Occipital lobe (tissue), 2 donors: Measurements from ENCODE around the gene OR2AK2. TPM values are rescaled to one million over a fixed set of nuclear protein-coding genes. Genes with fewer than 3 reads are reported as not detected.

Source experiments
- small RNA-seq: library from RNA; depleted of rRNA; stranded (forward); fragments of <200 nt; gene quantifications from one replicate; pipeline ENCODE3, GENCODE V24; 2014
- total RNA-seq: library from RNA; depleted of rRNA; stranded (reverse); fragments of >200 nt; gene quantifications from one replicate; pipeline ENCODE4 v1.2.3, GENCODE V29; 2014

The OR2AK2 gene
- total RNA-seq, 1 donor from 2014 or later = 0.78 TPM

Small RNAs within 50 kb of the gene (small RNA-seq; reads per million reads assigned to genes)
- gene RF00019 = not detected

Other genes with a start within 250 kb of the OR2AK2 start
- gene OR6F1, start 248.6 kb upstream of the OR2AK2 start, total RNA-seq = not detected
- not detected for gene OR14K1, start 226.6 kb upstream of the OR2AK2 start, total RNA-seq
- gene OR14A2, start 217.1 kb upstream of the OR2AK2 start, total RNA-seq = not detected
- not detected for gene OR1C1, start 204.7 kb upstream of the OR2AK2 start, total RNA-seq
- not detected for gene OR14A16, start 141.1 kb upstream of the OR2AK2 start, total RNA-seq
- not detected for gene OR11L1, start 123.3 kb upstream of the OR2AK2 start, total RNA-seq
- 3.1 TPM for gene TRIM58, start 108.0 kb upstream of the OR2AK2 start, total RNA-seq
- gene OR2W3, start 69.6 kb upstream of the OR2AK2 start, total RNA-seq = 1.6 TPM
- gene OR2T8, start 45.0 kb upstream of the OR2AK2 start, total RNA-seq = not detected
- 0.16 TPM for gene OR2AJ1, start 40.3 kb upstream of the OR2AK2 start, total RNA-seq
- gene OR2L8, start 16.4 kb upstream of the OR2AK2 start, total RNA-seq = 2.8 TPM
- 0.62 TPM for gene OR2L5, start 48.4 kb downstream of the OR2AK2 start, total RNA-seq
- 1.4 TPM for gene OR2L2, start 64.8 kb downstream of the OR2AK2 start, total RNA-seq
- gene OR2L3, start 81.6 kb downstream of the OR2AK2 start, total RNA-seq = 1.2 TPM
- gene OR2L13, start 130.0 kb downstream of the OR2AK2 start, total RNA-seq = 3.4 TPM
- not detected for gene OR2M5, start 179.9 kb downstream of the OR2AK2 start, total RNA-seq
- not detected for gene OR2M2, start 209.6 kb downstream of the OR2AK2 start, total RNA-seq
- 0.16 TPM for gene OR2M3, start 232.0 kb downstream of the OR2AK2 start, total RNA-seq